Gastrocnemius medialis (tissue), 4 donors: ENCODE data around the gene DUSP18.

Source experiments
- POLR2A ChIP-seq, 2 donors: fragments of 450-650 bp; IDR thresholded peaks; one replicate each; pipeline ENCODE4 v1.6.1; 2017; ENCODE audit warnings: antibody characterized with exemption in 2 of 2, mild to moderate bottlenecking in 2 of 2, moderate library complexity in 2 of 2
- TF ChIP-seq, protein P1 (sequence below), 5 experiments: fragments of 450-650 bp in 3 of 5; fragments of 200-600 bp in 2 of 5; sonication (generic) in 2 of 5; IDR thresholded peaks in 4 of 5; conservative IDR thresholded peaks in 1 of 5; 1 replicate in 4 of 5; 2 replicates in 1 of 5; pipeline ENCODE4 v1.5.1; 2016 to 2019; ENCODE audit warnings: antibody characterized with exemption in 5 of 5, mild to moderate bottlenecking in 3 of 5, moderate library complexity in 3 of 5

DNA sequence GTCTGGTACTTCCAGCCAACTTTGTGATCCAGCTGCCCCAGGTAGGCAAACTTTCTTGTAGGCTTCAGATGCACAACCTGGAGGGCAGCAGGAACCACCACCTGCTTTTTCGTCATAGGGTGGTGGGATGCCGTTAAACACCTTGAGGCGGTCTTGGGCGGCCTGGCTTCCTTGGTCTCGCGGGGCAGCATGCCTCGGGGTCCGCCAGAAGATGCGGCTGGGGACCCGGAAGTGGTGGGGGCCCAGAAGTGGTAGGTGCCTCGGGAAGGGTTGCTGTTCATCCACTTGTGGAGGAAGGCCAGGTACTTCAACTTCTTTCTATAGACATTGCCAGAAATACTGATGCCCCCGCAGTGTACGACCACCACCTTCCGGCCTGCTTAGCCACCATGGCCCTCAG, 13.3 kb downstream of the DUSP18 start:
- TF ChIP-seq, protein P1, sequence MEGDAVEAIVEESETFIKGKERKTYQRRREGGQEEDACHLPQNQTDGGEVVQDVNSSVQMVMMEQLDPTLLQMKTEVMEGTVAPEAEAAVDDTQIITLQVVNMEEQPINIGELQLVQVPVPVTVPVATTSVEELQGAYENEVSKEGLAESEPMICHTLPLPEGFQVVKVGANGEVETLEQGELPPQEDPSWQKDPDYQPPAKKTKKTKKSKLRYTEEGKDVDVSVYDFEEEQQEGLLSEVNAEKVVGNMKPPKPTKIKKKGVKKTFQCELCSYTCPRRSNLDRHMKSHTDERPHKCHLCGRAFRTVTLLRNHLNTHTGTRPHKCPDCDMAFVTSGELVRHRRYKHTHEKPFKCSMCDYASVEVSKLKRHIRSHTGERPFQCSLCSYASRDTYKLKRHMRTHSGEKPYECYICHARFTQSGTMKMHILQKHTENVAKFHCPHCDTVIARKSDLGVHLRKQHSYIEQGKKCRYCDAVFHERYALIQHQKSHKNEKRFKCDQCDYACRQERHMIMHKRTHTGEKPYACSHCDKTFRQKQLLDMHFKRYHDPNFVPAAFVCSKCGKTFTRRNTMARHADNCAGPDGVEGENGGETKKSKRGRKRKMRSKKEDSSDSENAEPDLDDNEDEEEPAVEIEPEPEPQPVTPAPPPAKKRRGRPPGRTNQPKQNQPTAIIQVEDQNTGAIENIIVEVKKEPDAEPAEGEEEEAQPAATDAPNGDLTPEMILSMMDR (IDR thresholded peaks at IDR 0.05 in 4 of 5, conservative IDR thresholded peaks at IDR 0.05 in 1 of 5): no peak
- no peak for TF ChIP-seq POLR2A (IDR thresholded peaks at IDR 0.05)
